Neural cell (in vitro differentiated cells): ENCODE data around the gene CYP26A1.

Experiments used
- CTCF ChIP-seq: fragments of 450-650 bp; IDR thresholded peaks from 2 replicates; pipeline ENCODE4 v1.5.1; 2014; ENCODE audit warnings: antibody characterized with exemption, mild to moderate bottlenecking, moderate library complexity; ENCODE audit not compliant: poor library complexity, severe bottlenecking
- POLR2AphosphoS5 ChIP-seq: IDR thresholded peaks from 2 replicates; pipeline ENCODE4 v1.6.1; 2012

- TF ChIP-seq CTCF (no peak), POLR2AphosphoS5 (no peak)
These were observed 14.2 kb downstream of the CYP26A1 start for GRCh38 chr10:93087846-93088245.
